GM12872 (cell line): ENCODE measurements around the gene POLR2E.
A peak's percentile ranks its signal among the peaks of the same experiment; 100 is the strongest.

ENCODE experiments used
- TF ChIP-seq, protein P1 (sequence below): IDR thresholded peaks from 3 replicates; pipeline ENCODE4 v1.5.1; 2011; ENCODE audit warnings: low read depth, mild to moderate bottlenecking, low read length, moderate library complexity; ENCODE audit not compliant: insufficient read depth

The POLR2E gene

DNA sequence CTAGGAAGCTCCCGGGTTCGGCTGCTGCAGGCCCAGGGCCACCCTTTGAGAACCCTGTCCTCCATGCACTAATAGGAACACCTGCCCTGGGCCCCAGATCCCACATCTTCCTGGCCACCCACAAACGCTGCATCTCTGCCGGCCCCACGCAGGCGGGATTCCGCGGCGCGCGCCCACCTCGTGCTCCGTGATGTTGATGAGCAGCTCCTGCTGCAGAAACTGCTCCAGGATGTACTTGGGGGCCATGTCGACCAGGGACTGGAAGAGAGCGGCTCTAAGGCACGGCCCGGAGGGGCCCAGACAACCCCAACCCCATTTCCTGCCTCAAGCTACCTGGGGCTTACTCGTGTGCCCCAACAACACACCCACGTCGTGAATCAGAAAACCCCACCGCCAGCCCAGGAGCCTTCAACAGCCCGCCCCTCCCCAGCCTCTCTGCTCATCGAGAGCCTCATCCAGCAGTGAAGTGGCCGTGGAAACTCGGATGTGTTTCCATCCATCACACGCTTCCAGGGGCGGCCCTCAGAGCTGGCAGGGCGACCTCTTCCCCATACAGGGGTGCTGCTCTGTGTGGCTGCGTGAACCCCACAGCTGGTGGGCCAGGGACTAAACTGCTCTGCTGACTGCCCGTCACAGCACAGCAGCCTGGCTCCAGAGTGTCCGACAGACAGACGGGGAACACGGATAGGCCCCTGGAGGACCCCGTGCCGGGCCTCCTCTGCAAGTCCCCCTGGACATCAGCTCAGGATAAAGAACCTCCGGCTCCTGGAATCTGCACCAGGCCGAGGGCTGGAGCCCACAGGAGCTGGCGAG lies 4.2 kb downstream of the POLR2E start:
- TF ChIP-seq, protein P1, sequence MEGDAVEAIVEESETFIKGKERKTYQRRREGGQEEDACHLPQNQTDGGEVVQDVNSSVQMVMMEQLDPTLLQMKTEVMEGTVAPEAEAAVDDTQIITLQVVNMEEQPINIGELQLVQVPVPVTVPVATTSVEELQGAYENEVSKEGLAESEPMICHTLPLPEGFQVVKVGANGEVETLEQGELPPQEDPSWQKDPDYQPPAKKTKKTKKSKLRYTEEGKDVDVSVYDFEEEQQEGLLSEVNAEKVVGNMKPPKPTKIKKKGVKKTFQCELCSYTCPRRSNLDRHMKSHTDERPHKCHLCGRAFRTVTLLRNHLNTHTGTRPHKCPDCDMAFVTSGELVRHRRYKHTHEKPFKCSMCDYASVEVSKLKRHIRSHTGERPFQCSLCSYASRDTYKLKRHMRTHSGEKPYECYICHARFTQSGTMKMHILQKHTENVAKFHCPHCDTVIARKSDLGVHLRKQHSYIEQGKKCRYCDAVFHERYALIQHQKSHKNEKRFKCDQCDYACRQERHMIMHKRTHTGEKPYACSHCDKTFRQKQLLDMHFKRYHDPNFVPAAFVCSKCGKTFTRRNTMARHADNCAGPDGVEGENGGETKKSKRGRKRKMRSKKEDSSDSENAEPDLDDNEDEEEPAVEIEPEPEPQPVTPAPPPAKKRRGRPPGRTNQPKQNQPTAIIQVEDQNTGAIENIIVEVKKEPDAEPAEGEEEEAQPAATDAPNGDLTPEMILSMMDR = no peak

DNA sequence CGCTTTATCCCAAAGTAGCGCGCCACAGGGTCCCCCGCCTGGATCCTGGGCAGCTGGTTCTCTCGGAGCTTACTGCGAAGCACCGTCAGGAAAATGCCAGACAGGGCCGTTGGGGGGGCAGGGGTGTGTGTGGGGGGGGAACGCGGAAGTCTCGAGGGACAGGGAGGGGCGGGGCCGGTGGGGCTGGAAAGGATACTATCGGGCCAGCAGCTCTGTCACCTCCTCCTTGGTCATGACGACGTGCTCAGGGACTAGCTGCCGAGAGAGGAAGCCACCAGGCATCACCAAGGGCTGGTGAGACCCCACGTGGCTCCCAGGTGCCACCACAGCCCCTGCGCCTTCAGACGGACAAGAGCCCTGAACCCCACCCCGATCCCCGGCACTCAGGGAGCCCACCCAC lies 5.3 kb downstream of the POLR2E start:
- TF ChIP-seq, protein P1 = no peak

DNA sequence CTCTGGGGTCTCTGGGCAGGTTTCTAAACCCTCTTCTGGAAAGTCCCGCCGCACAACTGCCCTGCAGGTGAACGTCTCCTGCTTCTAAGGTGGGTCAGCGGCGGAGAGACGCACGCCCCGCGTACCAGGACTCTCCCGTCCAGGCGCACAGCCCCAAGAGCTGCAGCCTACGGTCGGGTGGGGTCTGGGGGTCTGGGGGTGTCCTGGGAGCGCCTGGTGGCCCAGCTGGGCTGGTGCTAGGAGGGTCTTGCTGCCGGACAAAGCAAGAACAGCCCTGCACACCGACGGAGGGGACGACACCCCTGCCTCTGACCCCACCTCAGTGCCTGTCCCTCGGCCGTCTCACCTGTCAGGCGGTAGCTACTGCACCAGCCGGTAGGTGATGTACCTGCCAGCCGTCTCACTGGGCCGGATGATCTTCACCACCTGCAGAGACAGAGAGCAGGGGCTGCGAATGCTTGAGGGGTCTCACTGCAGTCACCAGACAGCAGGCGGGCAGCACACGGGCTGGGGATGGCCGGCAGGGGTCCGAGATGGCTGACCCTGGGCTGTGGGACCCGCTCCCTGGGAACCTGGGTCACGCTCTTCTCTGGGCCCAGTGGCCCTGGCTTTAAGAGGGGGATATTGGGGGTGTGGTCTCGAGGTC lies 5.9 kb downstream of the POLR2E start:
- TF ChIP-seq, protein P1 = no peak

DNA sequence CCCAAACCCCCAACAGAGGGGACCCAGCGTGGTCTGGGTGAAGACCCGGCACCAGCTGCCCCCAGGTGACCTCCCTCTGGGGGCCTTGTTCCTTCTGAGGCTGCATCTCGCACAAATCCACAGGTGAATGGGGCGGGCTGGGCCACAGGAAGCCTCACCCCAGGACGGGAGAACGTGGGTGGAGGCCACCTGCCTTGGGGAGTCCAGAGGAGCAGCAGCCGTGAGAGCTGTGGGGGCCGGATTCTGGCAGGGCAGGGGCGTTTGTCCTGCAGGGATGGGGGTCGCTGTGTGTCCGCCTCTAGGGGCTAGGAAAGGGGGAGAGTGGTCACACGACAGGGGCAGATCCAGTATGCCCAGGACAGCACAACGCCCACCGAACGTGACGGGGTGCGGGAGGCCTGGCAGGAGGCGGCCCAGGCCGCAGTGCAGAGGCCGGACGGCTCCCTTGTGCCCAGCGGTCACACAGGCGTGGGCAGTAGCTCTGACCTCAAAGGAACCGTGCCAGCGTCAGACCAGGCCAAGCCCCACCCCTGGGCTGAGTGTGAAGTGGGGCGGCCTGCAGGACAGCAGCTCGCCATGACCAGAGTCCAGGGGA lies 6.7 kb downstream of the POLR2E start:
- TF ChIP-seq, protein P1 = no peak

GRCh38 chr19:1087813-1088415 lies 7.3 kb downstream of the POLR2E start:
- TF ChIP-seq, protein P1 = peak; percentile 39

- TF ChIP-seq, protein P1 = no peak
Observed at GRCh38 chr19:1086613-1087012, 8.6 kb downstream of the POLR2E start.
